ENCODE measurements around the gene TTYH3. TPM values are rescaled to one million over a fixed set of nuclear protein-coding genes. Genes with fewer than 3 reads are reported as not detected.
"Not testable (repeated sequence)": the region's sequence is repeated elsewhere in the genome, so short reads cannot be mapped to it uniquely, and the experiment has no call there.

TTYH3 gene
- total RNA-seq, 1 donor from 2014 or later: 237 TPM

GRCh38 chr7:2689951-2690705 is 58.3 kb downstream of the TTYH3 start:
- Mint-ChIP-seq H3K36me3 (ENCODE audit: low read depth) (no peaks in the 10 kb centered on the region), H3K4me3 (no peak overlapping the region), H3K27ac (ENCODE audit: unreplicated experiment) (no peak overlapping the region), H3K9me3 (no peaks in the 10 kb centered on the region), H3K4me1 (peaks cover 7% of the 10 kb centered on the region), H3K27me3 (ENCODE audit: low read depth) (peaks cover 54% of the 10 kb centered on the region)
- TF ChIP-seq CTCF (conservative IDR thresholded peaks at IDR 0.05): no peak
- DNase-seq (ENCODE audit: low read depth, low spot score): no peak

DNA sequence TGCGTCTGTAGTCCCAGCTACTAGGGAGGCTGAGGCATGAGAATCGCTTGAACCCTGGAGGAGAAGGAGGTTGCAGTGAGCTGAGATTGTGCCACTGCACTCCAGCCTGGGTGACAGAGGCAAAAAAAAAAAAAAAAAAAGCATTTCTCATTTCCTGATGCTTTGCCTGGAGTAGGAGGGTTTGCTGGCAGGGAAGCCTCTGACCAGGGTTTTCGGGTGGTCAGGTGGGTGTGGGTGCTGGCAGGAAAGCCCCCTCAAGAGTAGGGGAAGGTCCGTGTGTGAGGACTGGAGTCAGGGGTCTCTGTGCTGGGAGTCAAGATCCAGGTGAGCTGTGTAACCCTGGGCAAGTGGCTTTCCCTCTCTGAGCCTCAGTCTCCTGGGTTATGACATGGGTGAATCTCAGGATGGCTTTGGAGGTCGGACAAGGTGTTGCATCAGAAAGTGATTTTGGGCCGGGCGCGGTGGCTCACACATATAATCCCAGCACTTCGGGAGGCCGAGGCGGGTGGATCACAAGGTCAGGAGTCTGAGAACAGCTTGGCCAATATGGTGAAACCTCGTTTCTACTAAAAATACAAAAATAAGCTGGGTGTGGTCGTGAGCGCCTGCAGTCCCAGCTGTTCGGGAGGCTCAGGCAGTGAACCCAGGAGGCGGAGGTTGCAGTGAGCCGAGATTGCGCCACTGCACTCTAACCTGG is 59.4 kb downstream of the TTYH3 start:
- Mint-ChIP-seq H3K4me3 (no peak overlapping the region), H3K27ac (ENCODE audit: unreplicated experiment) (no peak overlapping the region), H3K9me3 (no peaks in the 10 kb centered on the region), H3K36me3 (ENCODE audit: low read depth) (no peaks in the 10 kb centered on the region), H3K27me3 (ENCODE audit: low read depth) (peaks cover 48% of the 10 kb centered on the region), H3K4me1 (peaks cover 7% of the 10 kb centered on the region)
- TF ChIP-seq CTCF (conservative IDR thresholded peaks at IDR 0.05): no peak
- no peak for DNase-seq (ENCODE audit: low read depth, low spot score)

DNA sequence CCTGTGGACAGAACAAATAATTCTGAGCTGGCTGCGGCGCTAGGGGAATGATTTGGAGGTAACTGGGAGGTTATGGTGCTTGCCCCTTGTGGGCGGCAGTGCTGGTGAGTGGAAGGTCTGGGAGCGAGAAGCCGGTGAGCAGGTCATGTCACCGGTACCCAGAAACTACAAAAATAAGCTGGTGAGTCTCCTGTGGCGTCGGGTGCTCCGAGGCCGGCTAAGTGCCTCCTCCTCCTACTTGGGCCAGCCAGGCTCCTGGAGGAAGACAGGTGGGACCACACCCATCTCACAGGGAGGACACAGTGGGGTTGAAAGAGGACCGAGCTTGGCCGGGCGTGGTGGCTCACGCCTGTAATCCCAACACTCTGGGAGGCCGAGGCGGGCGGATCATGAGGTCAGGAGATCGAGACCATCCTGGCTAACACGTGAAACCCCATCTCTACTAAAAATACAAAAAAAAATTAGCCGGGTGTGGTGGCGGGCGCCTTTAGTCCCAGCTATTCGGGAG is 60.2 kb downstream of the TTYH3 start:
- not testable (repeated sequence) for H3K4me3 Mint-ChIP-seq; DNase-seq (ENCODE audit: low read depth, low spot score); H3K27ac Mint-ChIP-seq (ENCODE audit: unreplicated experiment); H3K9me3 Mint-ChIP-seq; H3K4me1 Mint-ChIP-seq; H3K36me3 Mint-ChIP-seq (ENCODE audit: low read depth)
- H3K27me3 Mint-ChIP-seq (ENCODE audit: low read depth): peaks cover 41% of the 10 kb centered on the region

GRCh38 chr7:2692543-2692942 is 60.8 kb downstream of the TTYH3 start:
- Mint-ChIP-seq H3K27ac (ENCODE audit: unreplicated experiment) (no peak overlapping the region), H3K9me3 (no peaks in the 10 kb centered on the region), H3K4me3 (no peak overlapping the region), H3K4me1 (peaks cover 7% of the 10 kb centered on the region), H3K36me3 (ENCODE audit: low read depth) (no peaks in the 10 kb centered on the region), H3K27me3 (ENCODE audit: low read depth) (peaks cover 35% of the 10 kb centered on the region)
- no peak for DNase-seq (ENCODE audit: low read depth, low spot score)
- no peak for TF ChIP-seq CTCF (conservative IDR thresholded peaks at IDR 0.05)

DNA sequence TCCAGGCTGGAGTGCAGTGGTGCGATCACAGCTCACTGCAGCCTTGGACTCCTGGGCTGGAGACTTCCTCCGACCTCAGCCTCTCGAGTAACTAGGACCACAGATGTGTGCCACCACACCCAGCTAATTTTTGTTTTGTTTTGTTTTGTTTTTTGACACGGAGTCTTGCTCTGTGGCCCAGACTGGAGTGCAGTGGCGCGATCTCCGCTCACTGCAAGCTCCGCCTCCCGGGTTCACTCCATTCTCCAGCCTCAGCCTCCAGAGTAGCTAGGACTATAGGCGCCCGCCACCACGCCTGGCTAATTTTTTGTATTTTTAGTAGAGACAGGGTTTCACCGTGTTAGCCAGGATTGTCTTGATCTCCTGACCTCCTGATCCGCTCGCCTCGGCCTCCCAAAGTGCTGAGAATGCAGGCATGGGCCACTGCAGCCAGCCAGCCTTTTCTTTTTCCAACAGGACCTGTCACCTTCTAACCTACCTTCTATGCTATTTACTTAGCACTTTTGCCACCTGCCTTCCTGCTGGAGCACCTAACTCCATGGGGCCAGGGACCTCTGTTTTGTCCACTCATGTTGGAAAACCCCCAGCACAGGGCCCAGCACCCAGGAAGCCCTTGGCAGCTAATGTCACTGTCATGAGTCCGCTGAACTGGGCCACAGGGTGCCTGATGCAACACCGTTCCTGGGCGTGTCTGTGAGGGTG is 61.8 kb downstream of the TTYH3 start:
- not testable (repeated sequence) for H3K27ac Mint-ChIP-seq (ENCODE audit: unreplicated experiment); H3K9me3 Mint-ChIP-seq; DNase-seq (ENCODE audit: low read depth, low spot score); H3K36me3 Mint-ChIP-seq (ENCODE audit: low read depth); H3K4me1 Mint-ChIP-seq; H3K4me3 Mint-ChIP-seq
- peaks cover 30% of the 10 kb centered on the region for H3K27me3 Mint-ChIP-seq (ENCODE audit: low read depth)

GRCh38 chr7:2694122-2694436 is 62.3 kb downstream of the TTYH3 start:
- not testable (repeated sequence) for DNase-seq (ENCODE audit: low read depth, low spot score); H3K9me3 Mint-ChIP-seq; H3K4me1 Mint-ChIP-seq; H3K27ac Mint-ChIP-seq (ENCODE audit: unreplicated experiment); H3K4me3 Mint-ChIP-seq; H3K36me3 Mint-ChIP-seq (ENCODE audit: low read depth)
- H3K27me3 Mint-ChIP-seq (ENCODE audit: low read depth): peaks cover 25% of the 10 kb centered on the region

Data from neural crest cell (in vitro differentiated cells).